Measurements from ENCODE around the gene NPAS3.

DNA sequence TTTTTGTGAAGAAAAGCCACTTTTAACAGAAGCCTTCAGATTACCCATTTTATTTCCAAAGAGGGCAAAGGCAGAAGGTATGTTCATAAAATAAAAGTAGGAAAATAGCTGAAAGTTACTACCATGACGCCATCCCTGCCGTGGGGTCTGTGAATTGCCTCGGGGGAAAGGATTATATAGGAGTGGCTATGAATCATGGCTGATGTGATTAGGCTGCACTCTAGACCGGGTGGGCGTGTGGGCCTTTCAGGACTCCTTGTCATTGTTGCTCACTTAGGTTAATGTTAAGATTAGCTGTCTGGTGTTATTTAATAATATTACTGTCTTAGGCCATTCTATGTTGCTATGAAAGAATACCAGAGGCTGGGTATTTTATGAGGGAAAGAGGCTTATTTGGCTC is 816.7 kb downstream of the NPAS3 start:
- TF ChIP-seq POLR2A (IDR thresholded peaks at IDR 0.05; ENCODE audit: low read length) (no peak), GATA1 (IDR thresholded peaks at IDR 0.05; ENCODE audit: low read depth, low read length) (no peak)

Measured in erythroblast (primary cell).